Activated B cell treated with CpG ODN at 0.5 μM for 24 hours (primary cell): Measurements from ENCODE around the gene ADARB2. TPM values are rescaled to one million over a fixed set of nuclear protein-coding genes. Genes with fewer than 3 reads are reported as not detected.
A peak's percentile ranks its signal among the peaks of the same experiment; 100 is the strongest.

Experiments used
- ATAC-seq: fragments of 200-7000 bp; cut with Tn5 transposase; one replicate; pipeline ENCODE4 v1.10.0; 2021; ENCODE audit warnings: low read depth, mild to moderate bottlenecking, moderate library complexity
- CTCF ChIA-PET: fragments of 350-600 bp; sonication (Branson Sonifier 250); formaldehyde crosslinking; loops from one replicate; lab custom pipeline; 2021; ENCODE audit warnings: antibody characterized with exemption; lab: Charles Lee
- POLR2A ChIA-PET: fragments of 350-600 bp; sonication (Branson Sonifier 250); formaldehyde crosslinking; loops from one replicate; lab custom pipeline; 2021; ENCODE audit warnings: antibody characterized with exemption; lab: Charles Lee
- DNase-seq: peaks from one replicate; pipeline ENCODE4 v3.0.0; 2022
- H3K27ac Mint-ChIP-seq: one replicate; pipeline ENCODE4 v1.8.0; 2020; ENCODE audit warnings: mixed read lengths
- H3K27me3 Mint-ChIP-seq: one replicate; pipeline ENCODE4 v1.8.0; 2021; ENCODE audit warnings: mixed read lengths
- H3K36me3 Mint-ChIP-seq: one replicate; pipeline ENCODE4 v1.8.0; 2021; ENCODE audit warnings: low read depth, mixed read lengths
- H3K4me1 Mint-ChIP-seq: one replicate; pipeline ENCODE4 v1.8.0; 2021; ENCODE audit warnings: mixed read lengths
- H3K4me3 Mint-ChIP-seq: one replicate; pipeline ENCODE4 v1.8.0; 2020; ENCODE audit warnings: mild to moderate bottlenecking, mixed read lengths
- H3K9me3 Mint-ChIP-seq: one replicate; pipeline ENCODE4 v1.8.0; 2020; ENCODE audit warnings: mixed read lengths
- CTCF ChIP-seq: fragments of 200-600 bp; IDR thresholded peaks from one replicate; pipeline ENCODE4 v1.8.0; 2022; ENCODE audit warnings: antibody characterized with exemption, mild to moderate bottlenecking
- intact Hi-C: fragments of 100-400 bp; cut with micrococcal nuclease; formaldehyde crosslinking; loops from one replicate; pipeline ENCODE4 v1.15.1; 2024
- total RNA-seq: library from RNA; stranded (reverse); gene quantifications from 2 replicates; pipeline ENCODE4 v1.2.3, GENCODE V29; 2022

The ADARB2 gene
- total RNA-seq, 1 donor from 2014 or later = 0.11 TPM

- Mint-ChIP-seq H3K4me1 (no peaks in the 10 kb centered on the region), H3K4me3 (no peak overlapping the region), H3K27me3 (no peaks in the 10 kb centered on the region), H3K36me3 (peaks cover 62% of the 10 kb centered on the region), H3K9me3 (no peaks in the 10 kb centered on the region), H3K27ac (no peak overlapping the region)
- no peak for TF ChIP-seq CTCF
- ChIA-PET POLR2A (no interaction called here), CTCF (no interaction called here)
- intact Hi-C loops = no loop called here
- DNase-seq = no peak
- ATAC-seq = no peak
Measured at GRCh38 chr10:1130995-1131790, 606.1 kb downstream of the ADARB2 start.

GRCh38 chr10:1130226-1130625 is 607.1 kb downstream of the ADARB2 start:
- CTCF ChIA-PET = no interaction called here
- intact Hi-C loops = no loop called here
- Mint-ChIP-seq H3K36me3 (peaks cover 70% of the 10 kb centered on the region), H3K27ac (no peak overlapping the region), H3K4me3 (no peak overlapping the region), H3K27me3 (no peaks in the 10 kb centered on the region), H3K4me1 (no peaks in the 10 kb centered on the region), H3K9me3 (no peaks in the 10 kb centered on the region)
- no peak for DNase-seq
- POLR2A ChIA-PET = no interaction called here
- TF ChIP-seq CTCF = no peak
- no peak for ATAC-seq

- ChIA-PET POLR2A (no interaction called here), CTCF (no interaction called here)
- DNase-seq (no peak), ATAC-seq (no peak)
- Mint-ChIP-seq H3K36me3 (peaks cover 85% of the 10 kb centered on the region), H3K4me1 (no peaks in the 10 kb centered on the region), H3K27me3 (no peaks in the 10 kb centered on the region), H3K9me3 (no peaks in the 10 kb centered on the region), H3K27ac (no peak overlapping the region), H3K4me3 (no peak overlapping the region)
- no peak for TF ChIP-seq CTCF
- intact Hi-C loops = no loop called here
Measured at GRCh38 chr10:1128649-1129048, 608.7 kb downstream of the ADARB2 start.

GRCh38 chr10:1128115-1128514 is 609.2 kb downstream of the ADARB2 start:
- ChIA-PET CTCF (no interaction called here), POLR2A (no interaction called here)
- no peak for TF ChIP-seq CTCF
- DNase-seq (no peak), ATAC-seq (no peak)
- H3K9me3 Mint-ChIP-seq = no peaks in the 10 kb centered on the region
- no peaks in the 10 kb centered on the region for H3K27me3 Mint-ChIP-seq
- no peak overlapping the region for H3K4me3 Mint-ChIP-seq
- peaks cover 4% of the 10 kb centered on the region for H3K4me1 Mint-ChIP-seq
- H3K36me3 Mint-ChIP-seq = peaks cover 90% of the 10 kb centered on the region
- intact Hi-C loops = no loop called here
- no peak overlapping the region for H3K27ac Mint-ChIP-seq

GRCh38 chr10:1127629-1128028 is 609.7 kb downstream of the ADARB2 start:
- H3K4me1 Mint-ChIP-seq = peaks cover 4% of the 10 kb centered on the region

More at GRCh38 chr10:1127629-1128028, 609.7 kb downstream of the ADARB2 start:
- ChIA-PET CTCF (no interaction called here), POLR2A (no interaction called here)
- no peak overlapping the region for H3K4me3 Mint-ChIP-seq
- H3K9me3 Mint-ChIP-seq = no peaks in the 10 kb centered on the region
- TF ChIP-seq CTCF = no peak
- intact Hi-C loops = no loop called here
- DNase-seq = no peak
- no peak for ATAC-seq
- H3K27ac Mint-ChIP-seq = peak overlapping the region; percentile 4
- H3K36me3 Mint-ChIP-seq = peaks cover 88% of the 10 kb centered on the region
- no peaks in the 10 kb centered on the region for H3K27me3 Mint-ChIP-seq
